ENCODE results near the gene TMEM109.

The TMEM109 gene

DNA sequence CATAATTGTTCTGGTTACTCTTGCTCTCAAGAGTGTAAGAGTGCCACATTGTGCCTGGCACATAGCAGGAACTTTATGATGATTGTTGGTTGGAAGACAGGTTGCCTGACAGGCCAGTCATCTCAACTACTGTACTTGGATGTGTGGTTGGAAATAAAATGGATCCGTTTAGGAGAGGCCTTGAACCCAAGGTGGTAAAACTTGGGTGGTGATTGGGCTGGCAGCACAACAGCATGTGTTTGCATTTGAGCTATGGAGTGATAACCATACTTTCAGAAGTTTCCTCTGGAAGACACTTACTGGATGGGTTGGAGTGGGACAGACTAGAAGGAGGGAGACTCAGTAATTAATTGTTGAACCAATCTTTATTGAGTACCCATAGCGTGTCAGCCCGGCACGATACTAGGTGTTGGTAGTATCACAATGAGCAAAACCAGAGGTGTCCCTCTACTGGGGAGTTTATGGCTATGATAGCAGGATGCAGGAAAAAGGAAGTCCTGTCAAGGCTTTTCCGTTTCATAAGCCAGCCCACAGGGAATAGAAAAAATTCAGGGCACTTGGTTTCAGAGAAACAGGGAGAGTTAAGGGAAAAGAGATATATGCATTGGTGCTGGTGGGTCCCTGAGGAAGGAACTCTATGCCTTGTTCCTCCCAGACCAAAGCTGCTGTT lies 3.1 kb upstream of the TMEM109 start:
- H3K27ac ChIP-seq: peak overlapping the region; percentile 36; the same call in 1 of the 2 replicates
- H3K4me1 ChIP-seq (ENCODE audit: low read depth, poor library complexity, severe bottlenecking): peaks cover 56% of the 10 kb centered on the region
- H3K36me3 ChIP-seq (ENCODE audit: insufficient read depth): no peaks in the 10 kb centered on the region
- TF ChIP-seq, protein P1, sequence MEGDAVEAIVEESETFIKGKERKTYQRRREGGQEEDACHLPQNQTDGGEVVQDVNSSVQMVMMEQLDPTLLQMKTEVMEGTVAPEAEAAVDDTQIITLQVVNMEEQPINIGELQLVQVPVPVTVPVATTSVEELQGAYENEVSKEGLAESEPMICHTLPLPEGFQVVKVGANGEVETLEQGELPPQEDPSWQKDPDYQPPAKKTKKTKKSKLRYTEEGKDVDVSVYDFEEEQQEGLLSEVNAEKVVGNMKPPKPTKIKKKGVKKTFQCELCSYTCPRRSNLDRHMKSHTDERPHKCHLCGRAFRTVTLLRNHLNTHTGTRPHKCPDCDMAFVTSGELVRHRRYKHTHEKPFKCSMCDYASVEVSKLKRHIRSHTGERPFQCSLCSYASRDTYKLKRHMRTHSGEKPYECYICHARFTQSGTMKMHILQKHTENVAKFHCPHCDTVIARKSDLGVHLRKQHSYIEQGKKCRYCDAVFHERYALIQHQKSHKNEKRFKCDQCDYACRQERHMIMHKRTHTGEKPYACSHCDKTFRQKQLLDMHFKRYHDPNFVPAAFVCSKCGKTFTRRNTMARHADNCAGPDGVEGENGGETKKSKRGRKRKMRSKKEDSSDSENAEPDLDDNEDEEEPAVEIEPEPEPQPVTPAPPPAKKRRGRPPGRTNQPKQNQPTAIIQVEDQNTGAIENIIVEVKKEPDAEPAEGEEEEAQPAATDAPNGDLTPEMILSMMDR (conservative IDR thresholded peaks at IDR 0.05; ENCODE audit: low read depth, low read length): no peak
- peaks cover 17% of the 10 kb centered on the region for H3K79me2 ChIP-seq (ENCODE audit: insufficient read depth, low read depth)
- H3K4me2 ChIP-seq: peak overlapping the region; percentile 57
- H2AFZ ChIP-seq (ENCODE audit: low read depth): no peak overlapping the region
- H3K9ac ChIP-seq: no peak overlapping the region
- H4K20me1 ChIP-seq (ENCODE audit: insufficient read depth): no peaks in the 10 kb centered on the region
- no peaks in the 10 kb centered on the region for H3K27me3 ChIP-seq (ENCODE audit: insufficient read depth, low read depth)
- H3K4me3 ChIP-seq (IDR thresholded peaks at IDR 0.05; ENCODE audit: insufficient read depth, low read depth, low read length): no peak overlapping the region

DNA sequence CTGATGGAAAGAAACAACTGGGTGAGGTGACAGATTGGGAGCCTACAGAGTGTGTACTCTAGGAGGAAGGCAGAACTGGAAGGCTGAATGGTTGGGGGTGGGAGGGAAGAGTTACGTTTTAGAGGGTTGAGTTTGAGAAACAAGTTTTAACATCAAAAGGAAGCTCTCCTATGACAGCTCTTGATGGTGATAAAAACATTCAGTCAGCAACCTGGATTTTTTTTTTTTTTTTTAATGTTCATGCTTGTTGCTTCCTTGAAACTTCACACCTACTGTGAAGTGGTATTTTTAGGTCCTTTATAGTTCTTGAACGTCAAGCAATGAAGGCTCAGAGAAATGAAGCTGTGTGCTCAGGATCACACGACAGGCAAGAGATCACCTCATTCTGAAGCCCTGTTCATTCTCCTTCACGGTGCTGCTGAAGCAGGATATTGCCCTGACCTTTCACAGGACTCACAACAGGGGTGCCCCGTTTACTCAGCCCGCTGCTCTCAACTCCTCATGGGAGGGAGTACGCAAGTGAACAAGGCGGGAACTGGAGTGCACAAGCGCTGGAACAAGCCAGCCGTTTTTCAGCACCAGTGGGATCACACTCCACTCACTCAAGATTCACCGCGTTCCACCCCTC lies 1.6 kb upstream of the TMEM109 start:
- H3K79me2 ChIP-seq (ENCODE audit: insufficient read depth, low read depth): peaks cover 27% of the 10 kb centered on the region
- peaks cover 65% of the 10 kb centered on the region for H3K4me1 ChIP-seq (ENCODE audit: low read depth, poor library complexity, severe bottlenecking)
- H3K27me3 ChIP-seq (ENCODE audit: insufficient read depth, low read depth): no peaks in the 10 kb centered on the region
- H3K4me3 ChIP-seq (IDR thresholded peaks at IDR 0.05; ENCODE audit: insufficient read depth, low read depth, low read length): no peak overlapping the region
- H2AFZ ChIP-seq (ENCODE audit: low read depth): no peak overlapping the region
- no peak overlapping the region for H3K4me2 ChIP-seq
- TF ChIP-seq, protein P1 (conservative IDR thresholded peaks at IDR 0.05; ENCODE audit: low read depth, low read length): no peak
- no peaks in the 10 kb centered on the region for H3K36me3 ChIP-seq (ENCODE audit: insufficient read depth)
- no peaks in the 10 kb centered on the region; the same call in 1 of the 2 replicates for H4K20me1 ChIP-seq (ENCODE audit: insufficient read depth)
- H3K9ac ChIP-seq: no peak overlapping the region
- H3K27ac ChIP-seq: no peak overlapping the region

DNA sequence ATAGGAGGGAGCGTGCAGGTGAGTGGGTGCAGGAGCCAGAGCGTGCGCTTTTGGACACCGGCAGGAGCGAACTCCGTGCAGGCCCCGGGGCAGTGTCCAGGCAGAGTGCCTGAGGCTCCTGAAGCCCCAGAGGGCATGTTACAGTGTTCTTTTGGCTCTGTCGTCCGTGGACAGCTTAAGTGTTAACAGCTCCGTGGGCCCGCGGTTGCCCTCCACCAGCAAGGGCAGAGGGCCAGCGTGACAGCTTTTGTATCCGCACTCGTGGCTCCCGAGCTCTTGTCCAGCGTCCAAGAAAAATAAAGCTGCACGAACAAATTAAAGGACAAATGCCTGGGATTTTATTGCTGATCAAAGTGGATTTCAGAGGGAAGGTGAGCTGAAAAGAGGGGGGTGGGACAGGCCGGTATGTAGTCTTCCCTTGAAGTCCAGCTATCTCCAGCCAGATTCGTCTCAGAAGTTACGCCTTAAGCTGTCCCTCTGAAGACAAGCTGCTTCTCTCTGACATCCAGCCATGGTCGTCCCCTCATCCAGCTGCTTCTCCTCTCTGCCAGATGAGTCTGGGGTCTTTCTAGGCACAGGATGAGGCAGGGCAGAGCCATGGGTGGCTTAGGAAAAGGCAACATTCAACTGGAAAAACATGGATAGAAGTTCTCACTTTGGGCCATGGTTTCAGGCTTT lies 968 bp upstream of the TMEM109 start:
- peak overlapping the region; percentile 74; the same call in 1 of the 2 replicates for H3K9ac ChIP-seq
- peak overlapping the region; percentile 66 for H3K4me2 ChIP-seq
- peaks cover 3% of the 10 kb centered on the region; the same call in 1 of the 2 replicates for H4K20me1 ChIP-seq (ENCODE audit: insufficient read depth)
- peak overlapping the region; percentile 81 for H2AFZ ChIP-seq (ENCODE audit: low read depth)
- TF ChIP-seq, protein P1 (conservative IDR thresholded peaks at IDR 0.05; ENCODE audit: low read depth, low read length): no peak
- H3K36me3 ChIP-seq (ENCODE audit: insufficient read depth): no peaks in the 10 kb centered on the region
- peaks cover 34% of the 10 kb centered on the region for H3K79me2 ChIP-seq (ENCODE audit: insufficient read depth, low read depth)
- H3K27ac ChIP-seq: peak overlapping the region; percentile 68; the same call in 1 of the 2 replicates
- H3K27me3 ChIP-seq (ENCODE audit: insufficient read depth, low read depth): no peaks in the 10 kb centered on the region
- H3K4me3 ChIP-seq (IDR thresholded peaks at IDR 0.05; ENCODE audit: insufficient read depth, low read depth, low read length): no peak overlapping the region
- peaks cover 70% of the 10 kb centered on the region for H3K4me1 ChIP-seq (ENCODE audit: low read depth, poor library complexity, severe bottlenecking)

DNA sequence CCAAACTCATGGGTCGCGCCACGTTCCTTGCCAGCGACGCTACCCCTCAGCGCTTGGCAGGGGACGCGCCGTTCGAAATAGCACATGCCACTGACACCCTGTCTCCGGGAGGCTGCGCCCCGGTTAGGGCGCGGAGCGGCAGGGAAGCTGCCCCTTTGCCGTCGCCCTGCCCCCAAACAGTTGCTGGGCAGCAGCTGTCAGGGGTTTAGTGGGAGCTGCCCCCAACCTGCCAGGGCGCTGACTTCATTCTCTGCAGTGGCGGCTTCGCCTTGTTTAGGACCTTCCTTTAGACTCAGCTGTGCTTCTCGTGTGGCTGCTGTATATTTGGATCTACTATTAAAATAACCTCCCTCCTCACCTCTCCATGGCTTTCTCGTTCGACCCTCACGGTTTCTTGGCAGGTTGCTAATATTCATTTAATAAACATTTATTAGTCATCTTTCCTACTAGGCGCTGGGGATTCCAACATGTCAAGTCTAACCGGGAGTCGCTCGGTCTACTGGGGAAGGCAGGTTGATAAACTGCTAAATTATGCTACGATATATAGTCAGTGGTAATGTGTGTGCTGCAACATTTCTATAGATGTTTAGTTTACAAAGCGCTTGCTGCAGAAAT lies 782 bp downstream of the TMEM109 start:
- H4K20me1 ChIP-seq (ENCODE audit: insufficient read depth): peaks cover 4% of the 10 kb centered on the region; the same call in 1 of the 2 replicates
- TF ChIP-seq, protein P1 (conservative IDR thresholded peaks at IDR 0.05; ENCODE audit: low read depth, low read length): no peak
- H3K4me3 ChIP-seq (IDR thresholded peaks at IDR 0.05; ENCODE audit: insufficient read depth, low read depth, low read length): no peak overlapping the region
- peak overlapping the region; percentile 81 for H2AFZ ChIP-seq (ENCODE audit: low read depth)
- peaks cover 68% of the 10 kb centered on the region for H3K4me1 ChIP-seq (ENCODE audit: low read depth, poor library complexity, severe bottlenecking)
- peaks cover 48% of the 10 kb centered on the region for H3K79me2 ChIP-seq (ENCODE audit: insufficient read depth, low read depth)
- no peaks in the 10 kb centered on the region for H3K27me3 ChIP-seq (ENCODE audit: insufficient read depth, low read depth)
- peak overlapping the region; percentile 66 for H3K4me2 ChIP-seq
- H3K36me3 ChIP-seq (ENCODE audit: insufficient read depth): no peaks in the 10 kb centered on the region
- peak overlapping the region; percentile 68 for H3K27ac ChIP-seq
- H3K9ac ChIP-seq: peak overlapping the region; percentile 74

All from KMS-11 (cell line).